Neural crest cell (in vitro differentiated cells): ENCODE measurements around the gene LENG8. TPM values are rescaled to one million over a fixed set of nuclear protein-coding genes. Genes with fewer than 3 reads are reported as not detected.

Experiments
- DNase-seq: peaks from one replicate; pipeline ENCODE4 v3.0.0; 2021; ENCODE audit warnings: low read depth, mixed read lengths, low spot score
- H3K27ac Mint-ChIP-seq: one replicate; pipeline ENCODE4 v1.8.0; 2021; ENCODE audit warnings: mild to moderate bottlenecking, mixed read lengths; ENCODE audit not compliant: unreplicated experiment
- H3K27me3 Mint-ChIP-seq: 2 replicates; pipeline ENCODE4 v1.8.0; 2021; ENCODE audit warnings: low read depth, mild to moderate bottlenecking, mixed read lengths
- H3K36me3 Mint-ChIP-seq: 2 replicates; pipeline ENCODE4 v1.8.0; 2021; ENCODE audit warnings: low read depth, mild to moderate bottlenecking, mixed read lengths
- H3K4me1 Mint-ChIP-seq: 2 replicates; pipeline ENCODE4 v1.8.0; 2021; ENCODE audit warnings: mixed read lengths
- H3K4me3 Mint-ChIP-seq: one replicate; pipeline ENCODE4 v1.8.0; 2021; ENCODE audit warnings: mild to moderate bottlenecking, mixed read lengths
- H3K9me3 Mint-ChIP-seq: 2 replicates; pipeline ENCODE4 v1.8.0; 2021; ENCODE audit warnings: mixed read lengths
- CTCF ChIP-seq: fragments of 200-600 bp; sonication (generic); conservative IDR thresholded peaks from 2 replicates; pipeline ENCODE4 v1.5.0; 2021; ENCODE audit warnings: antibody characterized with exemption, mild to moderate bottlenecking
- total RNA-seq: library from RNA; stranded (reverse); gene quantifications from 2 replicates; pipeline ENCODE4 v1.2.1, GENCODE V29; 2021

LENG8 gene
- total RNA-seq, 1 donor from 2014 or later: 161 TPM

GRCh38 chr19:54428323-54429175, 20.4 kb upstream of the LENG8 start:
- no peak for DNase-seq
- H3K4me1 Mint-ChIP-seq: peaks cover 26% of the 10 kb centered on the region
- TF ChIP-seq CTCF: no peak
- H3K27me3 Mint-ChIP-seq: peaks cover 4% of the 10 kb centered on the region
- no peaks in the 10 kb centered on the region for H3K9me3 Mint-ChIP-seq
- H3K36me3 Mint-ChIP-seq: peaks cover 12% of the 10 kb centered on the region
- H3K4me3 Mint-ChIP-seq: no peak overlapping the region
- no peak overlapping the region for H3K27ac Mint-ChIP-seq

GRCh38 chr19:54429176-54429495, 19.9 kb upstream of the LENG8 start:
- Mint-ChIP-seq H3K4me1 (peaks cover 30% of the 10 kb centered on the region), H3K27me3 (peaks cover 5% of the 10 kb centered on the region), H3K27ac (peak overlapping the region; percentile 67), H3K9me3 (no peaks in the 10 kb centered on the region), H3K36me3 (peaks cover 13% of the 10 kb centered on the region), H3K4me3 (peak overlapping the region; percentile 70)
- no peak for TF ChIP-seq CTCF
- no peak for DNase-seq

DNA sequence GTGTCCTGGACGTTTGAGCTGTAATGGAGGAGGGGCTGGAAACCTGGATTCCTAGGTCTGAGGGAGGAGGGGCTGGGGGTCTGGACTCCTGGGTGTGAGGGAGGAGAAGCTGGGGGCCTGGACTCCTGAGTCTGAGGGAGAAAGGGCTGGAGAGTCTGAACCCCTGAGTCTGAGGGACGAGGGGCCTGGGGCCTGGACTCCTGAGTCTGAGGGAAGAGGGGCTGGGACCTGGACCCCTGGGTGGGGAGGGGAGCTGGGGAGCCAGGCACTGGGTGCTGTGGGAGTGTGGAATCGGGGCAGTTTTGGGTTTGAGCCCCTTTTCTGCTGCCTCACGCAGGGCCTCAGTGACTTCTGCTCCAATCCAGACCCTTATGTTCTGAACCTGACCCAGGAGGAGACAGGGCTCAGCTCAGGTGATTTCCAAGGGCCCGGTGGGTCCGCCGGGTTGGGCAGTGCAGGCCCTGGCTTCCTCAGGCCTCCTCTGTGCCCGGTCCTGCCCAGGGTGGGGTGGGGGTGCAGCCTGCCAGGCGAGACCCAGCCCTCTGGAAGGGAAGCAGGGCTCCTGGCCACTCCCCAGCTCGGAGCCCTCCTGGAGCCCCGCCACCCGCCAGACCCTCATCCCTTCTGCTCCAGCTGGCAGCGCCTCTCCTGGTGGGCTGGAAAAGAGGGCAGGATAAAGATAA, 19.3 kb upstream of the LENG8 start:
- no peak for TF ChIP-seq CTCF
- H3K9me3 Mint-ChIP-seq: no peaks in the 10 kb centered on the region
- peaks cover 36% of the 10 kb centered on the region for H3K4me1 Mint-ChIP-seq
- H3K4me3 Mint-ChIP-seq: peak overlapping the region; percentile 70
- no peak for DNase-seq
- H3K27ac Mint-ChIP-seq: peak overlapping the region; percentile 67
- peaks cover 13% of the 10 kb centered on the region for H3K36me3 Mint-ChIP-seq
- H3K27me3 Mint-ChIP-seq: peaks cover 6% of the 10 kb centered on the region

DNA sequence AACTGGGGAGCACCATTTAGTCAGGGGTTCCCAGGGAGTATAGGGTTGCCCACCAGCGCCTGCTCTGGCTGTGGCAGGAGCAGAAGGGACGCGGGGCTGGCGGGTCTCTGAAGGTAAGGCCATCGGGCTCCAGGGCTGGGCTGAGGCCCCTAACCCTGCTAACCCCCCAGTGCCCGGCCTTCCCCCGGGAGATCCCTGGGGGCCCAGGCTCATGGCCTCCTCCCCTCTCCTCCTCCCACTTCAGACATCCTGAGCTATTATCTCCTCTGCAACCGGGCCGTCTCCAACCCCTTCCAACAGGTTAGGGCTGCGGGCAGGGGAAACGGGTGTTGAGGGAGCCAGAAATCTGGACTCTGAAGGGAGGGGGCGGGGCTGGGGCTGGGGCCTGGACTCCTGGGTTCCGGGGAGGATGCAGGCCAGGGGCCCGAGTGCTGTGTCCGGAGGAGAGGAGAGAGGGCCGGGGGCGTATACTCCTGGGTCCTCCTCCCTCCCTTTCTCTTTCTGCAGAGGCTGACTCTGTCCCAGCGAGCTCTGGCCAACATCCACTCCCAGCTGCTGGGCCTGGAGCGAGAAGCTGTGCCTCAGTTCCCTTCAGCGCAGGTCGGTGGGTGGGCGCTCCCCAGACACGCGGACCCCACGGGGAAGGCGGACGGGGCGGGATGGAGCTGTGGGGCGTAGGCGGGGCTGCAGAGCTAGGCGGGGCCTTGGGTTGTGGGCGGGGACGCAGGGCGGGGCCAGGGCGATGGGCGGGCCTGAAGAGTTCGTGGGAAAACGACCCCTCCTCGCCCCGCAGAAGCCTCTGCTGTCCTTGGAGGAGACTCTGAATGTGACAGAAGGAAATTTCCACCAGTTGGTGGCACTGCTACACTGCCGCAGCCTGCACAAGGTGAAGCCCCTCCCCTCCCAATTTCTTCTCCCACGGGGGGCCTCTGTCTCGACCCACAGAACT, 18.4 kb upstream of the LENG8 start:
- peaks cover 11% of the 10 kb centered on the region for H3K27me3 Mint-ChIP-seq
- H3K9me3 Mint-ChIP-seq: no peaks in the 10 kb centered on the region
- peaks cover 42% of the 10 kb centered on the region for H3K4me1 Mint-ChIP-seq
- peaks cover 11% of the 10 kb centered on the region for H3K36me3 Mint-ChIP-seq
- DNase-seq: peak; percentile 74
- peak; percentile 52 for TF ChIP-seq CTCF
- H3K27ac Mint-ChIP-seq: no peak overlapping the region
- H3K4me3 Mint-ChIP-seq: peak overlapping the region; percentile 84

DNA sequence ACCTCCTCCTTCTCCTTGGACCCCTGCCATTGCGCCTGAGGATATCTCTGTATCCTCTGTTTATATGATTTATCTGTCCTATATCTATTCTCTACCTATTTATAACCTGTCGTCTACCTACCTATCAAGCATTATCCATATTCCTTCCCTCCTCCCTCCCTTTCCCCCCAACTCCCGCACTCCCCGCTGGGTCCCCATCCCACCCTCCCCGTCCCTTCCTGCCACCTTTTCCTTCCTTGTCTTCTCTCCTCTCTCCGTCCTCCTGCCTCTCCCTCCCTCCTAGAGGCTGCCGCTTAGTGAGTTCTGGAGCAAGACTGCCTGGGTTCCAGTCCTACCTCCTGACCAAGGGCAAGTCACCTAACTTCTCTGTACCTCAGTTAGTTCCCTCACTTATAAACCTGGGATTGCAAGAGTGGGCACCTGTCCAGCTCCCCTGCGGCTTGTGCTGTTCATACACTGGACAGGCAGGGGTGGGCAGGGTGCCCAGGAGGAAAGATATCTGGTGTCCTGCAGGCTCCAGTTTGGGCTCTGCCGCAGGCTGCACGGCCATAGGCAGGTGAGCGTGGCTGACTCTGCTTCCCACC, 17.7 kb upstream of the LENG8 start:
- DNase-seq: no peak
- peak overlapping the region; percentile 84 for H3K4me3 Mint-ChIP-seq

More for the DNA sequence above, 17.7 kb upstream of the LENG8 start:
- peaks cover 40% of the 10 kb centered on the region for H3K4me1 Mint-ChIP-seq
- no peak overlapping the region for H3K27ac Mint-ChIP-seq
- peaks cover 11% of the 10 kb centered on the region for H3K36me3 Mint-ChIP-seq
- H3K9me3 Mint-ChIP-seq: no peaks in the 10 kb centered on the region
- peaks cover 12% of the 10 kb centered on the region for H3K27me3 Mint-ChIP-seq
- peak; percentile 8 for TF ChIP-seq CTCF
